AG09319 (cell line): ENCODE results near the gene FANCL.
"Not testable (repeated sequence)": the region's sequence is repeated elsewhere in the genome, so short reads cannot be mapped to it uniquely, and the experiment has no call there.

ENCODE experiments used
- DNase-seq: peaks from one replicate; pipeline ENCODE4 v3.0.0-alpha.2; 2010; ENCODE audit warnings: low read depth; ENCODE audit errors: extremely low read depth
- TF ChIP-seq, protein P1 (sequence below): IDR thresholded peaks from 2 replicates; pipeline ENCODE4 v1.5.1; 2011; ENCODE audit warnings: low read depth, mild to moderate bottlenecking, inconsistent platforms, low read length, moderate library complexity

FANCL gene

GRCh38 chr2:58169845-58170244 lies 71.3 kb downstream of the FANCL start:
- not testable (repeated sequence) for DNase-seq

DNA sequence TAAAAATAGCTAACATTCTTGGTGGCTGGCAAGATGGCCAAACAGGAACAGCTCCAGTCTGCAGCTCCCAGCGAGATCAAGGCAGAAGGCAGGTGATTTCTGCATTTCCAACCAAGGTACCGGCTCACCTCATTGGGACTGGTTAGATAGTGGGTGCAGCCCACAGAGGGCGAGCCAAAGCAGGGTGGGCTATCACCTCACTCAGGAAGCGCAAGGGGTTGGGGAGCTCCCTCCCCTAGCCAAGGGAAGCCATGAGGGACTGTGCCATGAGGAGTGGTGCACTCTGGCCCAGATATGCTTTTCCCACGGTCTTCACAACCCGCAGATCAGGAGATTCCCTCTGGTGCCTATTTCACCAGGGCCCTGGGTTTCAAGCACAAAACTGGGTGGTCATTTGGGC lies 73.0 kb downstream of the FANCL start:
- not testable (repeated sequence) for DNase-seq

DNA sequence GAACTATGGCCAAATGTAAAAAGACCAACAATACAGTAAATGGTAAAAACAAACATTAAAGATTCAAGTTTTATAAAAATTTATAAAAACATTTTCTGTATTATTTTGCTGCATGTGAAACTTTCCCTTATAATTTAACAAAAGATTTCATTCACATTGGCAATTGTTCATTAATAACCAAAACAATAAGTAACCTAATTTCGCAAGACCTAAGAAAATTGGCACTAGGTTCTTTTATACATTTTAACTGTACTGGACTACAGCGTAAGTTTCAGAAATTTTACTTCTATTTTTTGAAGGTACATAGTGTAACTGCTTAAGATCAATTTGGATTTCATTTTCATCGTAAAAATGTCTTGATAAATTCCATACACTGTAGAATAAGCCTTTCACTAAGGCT lies 77.2 kb downstream of the FANCL start:
- TF ChIP-seq, protein P1, sequence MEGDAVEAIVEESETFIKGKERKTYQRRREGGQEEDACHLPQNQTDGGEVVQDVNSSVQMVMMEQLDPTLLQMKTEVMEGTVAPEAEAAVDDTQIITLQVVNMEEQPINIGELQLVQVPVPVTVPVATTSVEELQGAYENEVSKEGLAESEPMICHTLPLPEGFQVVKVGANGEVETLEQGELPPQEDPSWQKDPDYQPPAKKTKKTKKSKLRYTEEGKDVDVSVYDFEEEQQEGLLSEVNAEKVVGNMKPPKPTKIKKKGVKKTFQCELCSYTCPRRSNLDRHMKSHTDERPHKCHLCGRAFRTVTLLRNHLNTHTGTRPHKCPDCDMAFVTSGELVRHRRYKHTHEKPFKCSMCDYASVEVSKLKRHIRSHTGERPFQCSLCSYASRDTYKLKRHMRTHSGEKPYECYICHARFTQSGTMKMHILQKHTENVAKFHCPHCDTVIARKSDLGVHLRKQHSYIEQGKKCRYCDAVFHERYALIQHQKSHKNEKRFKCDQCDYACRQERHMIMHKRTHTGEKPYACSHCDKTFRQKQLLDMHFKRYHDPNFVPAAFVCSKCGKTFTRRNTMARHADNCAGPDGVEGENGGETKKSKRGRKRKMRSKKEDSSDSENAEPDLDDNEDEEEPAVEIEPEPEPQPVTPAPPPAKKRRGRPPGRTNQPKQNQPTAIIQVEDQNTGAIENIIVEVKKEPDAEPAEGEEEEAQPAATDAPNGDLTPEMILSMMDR = no peak
- no peak for DNase-seq

DNA sequence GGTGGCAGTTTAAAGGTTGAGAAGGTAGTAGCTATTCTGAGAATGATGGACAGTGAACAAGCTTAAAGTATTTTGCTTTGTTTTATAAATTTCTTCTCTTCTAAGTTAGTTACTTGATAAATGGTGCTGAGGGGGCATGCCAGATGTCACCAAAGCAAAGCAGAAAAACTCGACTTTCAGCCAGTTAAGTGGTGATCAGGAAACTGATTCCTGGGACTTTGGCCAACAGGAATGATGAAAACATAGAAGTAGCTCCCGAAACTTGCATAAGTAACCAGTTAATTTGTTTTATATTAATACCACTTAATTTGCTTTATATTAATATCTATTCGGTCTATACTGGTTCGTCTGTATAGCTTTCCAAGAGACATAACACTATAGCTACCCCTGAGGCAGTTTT lies 82.6 kb downstream of the FANCL start:
- no peak for DNase-seq
- TF ChIP-seq, protein P1 = no peak

- TF ChIP-seq, protein P1 = no peak
- DNase-seq = no peak
Measured at GRCh38 chr2:58157754-58158153, 83.4 kb downstream of the FANCL start.

- no peak for DNase-seq
- TF ChIP-seq, protein P1 = no peak
Measured at GRCh38 chr2:58156780-58157179, 84.3 kb downstream of the FANCL start.

GRCh38 chr2:58155160-58155778 lies 85.9 kb downstream of the FANCL start:
- TF ChIP-seq, protein P1 = no peak

DNA sequence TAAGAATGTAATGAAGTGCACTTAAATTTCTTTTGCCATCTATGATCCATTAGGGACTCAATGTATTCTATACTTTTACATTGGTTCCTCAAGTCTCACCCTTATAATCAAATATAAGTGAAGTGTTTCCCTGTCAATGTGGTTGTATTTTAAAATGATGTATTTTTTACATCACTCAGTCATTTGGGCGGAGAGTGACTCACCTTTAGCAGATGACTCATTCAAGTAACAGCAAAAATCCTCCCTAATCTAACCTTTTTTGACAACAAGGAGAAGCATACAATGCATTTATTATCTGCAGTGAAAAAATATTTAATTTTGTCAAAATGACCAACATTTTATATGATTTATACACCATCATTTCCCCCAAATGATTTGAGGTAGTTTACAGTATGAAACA lies 94.4 kb downstream of the FANCL start:
- TF ChIP-seq, protein P1 = no peak
- no peak for DNase-seq

More at GRCh38 chr2:58155160-58155778, 85.9 kb downstream of the FANCL start:
- DNase-seq = no peak

DNA sequence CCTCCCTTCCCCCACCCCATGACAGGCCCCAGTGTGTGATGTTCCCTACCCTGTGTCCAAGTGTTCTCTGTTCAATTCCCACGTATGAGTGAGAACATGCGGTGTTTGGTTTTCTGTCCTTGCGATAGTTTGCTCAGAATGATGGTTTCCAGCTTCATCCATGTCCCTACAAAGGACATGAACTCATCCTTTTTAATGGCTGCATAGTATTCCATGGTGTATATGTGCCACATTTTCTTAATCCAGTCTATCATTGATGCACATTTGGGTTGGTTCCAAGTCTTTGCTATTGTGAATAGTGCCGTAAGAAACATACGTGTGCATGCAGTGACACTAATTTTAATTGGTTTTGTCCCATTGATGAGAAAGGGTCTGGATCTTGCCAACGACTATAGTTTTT lies 95.4 kb downstream of the FANCL start:
- DNase-seq = not testable (repeated sequence)
